A549 (cell line): ENCODE results near the gene NSMCE3.

Source experiments
- CBX8 ChIP-seq: fragments of 200-600 bp; sonication (generic); IDR thresholded peaks from 2 replicates; pipeline ENCODE4 v1.6.1; 2016
- KDM1A ChIP-seq: fragments of 200-600 bp; sonication (generic); IDR thresholded peaks from 2 replicates; pipeline ENCODE4 v1.6.1; 2016; ENCODE audit warnings: low read depth, mild to moderate bottlenecking
- POLR2AphosphoS2 ChIP-seq: conservative IDR thresholded peaks from 2 replicates; pipeline ENCODE4 v1.6.1; 2012; ENCODE audit warnings: low read length, improper control_type of control experiment, inconsistent platforms
- TF ChIP-seq, protein P1 (sequence below): fragments of 200-600 bp; sonication (generic); IDR thresholded peaks from 2 replicates; pipeline ENCODE4 v1.6.1; 2016; ENCODE audit warnings: antibody characterized with exemption, mild to moderate bottlenecking, moderate library complexity
- TF ChIP-seq, protein P2 (sequence below): fragments of >200 bp; sonication (Bioruptor Twin); formaldehyde crosslinking; IDR thresholded peaks from 3 replicates; pipeline ENCODE4 v1.5.1; 2016

DNA sequence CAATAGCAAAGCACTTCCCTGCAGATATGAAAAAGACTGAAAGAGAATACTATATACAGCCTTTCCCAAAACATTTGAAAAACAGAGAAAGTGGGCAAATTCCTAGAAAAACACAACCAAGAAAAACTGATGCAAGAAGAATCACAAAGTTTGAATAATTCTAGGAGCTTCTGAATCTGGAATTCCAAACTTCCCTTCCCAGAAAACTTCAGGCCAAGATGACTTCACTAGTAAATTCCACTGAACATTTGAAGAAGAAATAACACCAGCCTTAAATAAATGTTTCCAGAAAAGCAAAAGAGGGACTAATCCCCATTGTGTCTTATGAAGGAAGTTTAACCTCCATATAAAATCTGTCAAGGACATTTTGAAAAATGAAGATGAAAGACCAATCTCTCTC is 15.8 kb upstream of the NSMCE3 start:
- TF ChIP-seq, protein P1, sequence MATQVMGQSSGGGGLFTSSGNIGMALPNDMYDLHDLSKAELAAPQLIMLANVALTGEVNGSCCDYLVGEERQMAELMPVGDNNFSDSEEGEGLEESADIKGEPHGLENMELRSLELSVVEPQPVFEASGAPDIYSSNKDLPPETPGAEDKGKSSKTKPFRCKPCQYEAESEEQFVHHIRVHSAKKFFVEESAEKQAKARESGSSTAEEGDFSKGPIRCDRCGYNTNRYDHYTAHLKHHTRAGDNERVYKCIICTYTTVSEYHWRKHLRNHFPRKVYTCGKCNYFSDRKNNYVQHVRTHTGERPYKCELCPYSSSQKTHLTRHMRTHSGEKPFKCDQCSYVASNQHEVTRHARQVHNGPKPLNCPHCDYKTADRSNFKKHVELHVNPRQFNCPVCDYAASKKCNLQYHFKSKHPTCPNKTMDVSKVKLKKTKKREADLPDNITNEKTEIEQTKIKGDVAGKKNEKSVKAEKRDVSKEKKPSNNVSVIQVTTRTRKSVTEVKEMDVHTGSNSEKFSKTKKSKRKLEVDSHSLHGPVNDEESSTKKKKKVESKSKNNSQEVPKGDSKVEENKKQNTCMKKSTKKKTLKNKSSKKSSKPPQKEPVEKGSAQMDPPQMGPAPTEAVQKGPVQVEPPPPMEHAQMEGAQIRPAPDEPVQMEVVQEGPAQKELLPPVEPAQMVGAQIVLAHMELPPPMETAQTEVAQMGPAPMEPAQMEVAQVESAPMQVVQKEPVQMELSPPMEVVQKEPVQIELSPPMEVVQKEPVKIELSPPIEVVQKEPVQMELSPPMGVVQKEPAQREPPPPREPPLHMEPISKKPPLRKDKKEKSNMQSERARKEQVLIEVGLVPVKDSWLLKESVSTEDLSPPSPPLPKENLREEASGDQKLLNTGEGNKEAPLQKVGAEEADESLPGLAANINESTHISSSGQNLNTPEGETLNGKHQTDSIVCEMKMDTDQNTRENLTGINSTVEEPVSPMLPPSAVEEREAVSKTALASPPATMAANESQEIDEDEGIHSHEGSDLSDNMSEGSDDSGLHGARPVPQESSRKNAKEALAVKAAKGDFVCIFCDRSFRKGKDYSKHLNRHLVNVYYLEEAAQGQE, result no peak
- no peak for TF ChIP-seq POLR2AphosphoS2
- TF ChIP-seq, protein P2, sequence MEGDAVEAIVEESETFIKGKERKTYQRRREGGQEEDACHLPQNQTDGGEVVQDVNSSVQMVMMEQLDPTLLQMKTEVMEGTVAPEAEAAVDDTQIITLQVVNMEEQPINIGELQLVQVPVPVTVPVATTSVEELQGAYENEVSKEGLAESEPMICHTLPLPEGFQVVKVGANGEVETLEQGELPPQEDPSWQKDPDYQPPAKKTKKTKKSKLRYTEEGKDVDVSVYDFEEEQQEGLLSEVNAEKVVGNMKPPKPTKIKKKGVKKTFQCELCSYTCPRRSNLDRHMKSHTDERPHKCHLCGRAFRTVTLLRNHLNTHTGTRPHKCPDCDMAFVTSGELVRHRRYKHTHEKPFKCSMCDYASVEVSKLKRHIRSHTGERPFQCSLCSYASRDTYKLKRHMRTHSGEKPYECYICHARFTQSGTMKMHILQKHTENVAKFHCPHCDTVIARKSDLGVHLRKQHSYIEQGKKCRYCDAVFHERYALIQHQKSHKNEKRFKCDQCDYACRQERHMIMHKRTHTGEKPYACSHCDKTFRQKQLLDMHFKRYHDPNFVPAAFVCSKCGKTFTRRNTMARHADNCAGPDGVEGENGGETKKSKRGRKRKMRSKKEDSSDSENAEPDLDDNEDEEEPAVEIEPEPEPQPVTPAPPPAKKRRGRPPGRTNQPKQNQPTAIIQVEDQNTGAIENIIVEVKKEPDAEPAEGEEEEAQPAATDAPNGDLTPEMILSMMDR, result no peak
- TF ChIP-seq CBX8, result no peak
- no peak for TF ChIP-seq KDM1A
